GM18526 (cell line): ENCODE data around the gene TNFSF8.

Experiments used
- POLR2A ChIP-seq: IDR thresholded peaks from 3 replicates; pipeline ENCODE4 v1.6.1; 2011; ENCODE audit not compliant: insufficient read length; ENCODE audit errors: extremely low read depth

TNFSF8 gene

GRCh38 chr9:114921171-114921570 lies 9.2 kb downstream of the TNFSF8 start:
- no peak for TF ChIP-seq POLR2A

DNA sequence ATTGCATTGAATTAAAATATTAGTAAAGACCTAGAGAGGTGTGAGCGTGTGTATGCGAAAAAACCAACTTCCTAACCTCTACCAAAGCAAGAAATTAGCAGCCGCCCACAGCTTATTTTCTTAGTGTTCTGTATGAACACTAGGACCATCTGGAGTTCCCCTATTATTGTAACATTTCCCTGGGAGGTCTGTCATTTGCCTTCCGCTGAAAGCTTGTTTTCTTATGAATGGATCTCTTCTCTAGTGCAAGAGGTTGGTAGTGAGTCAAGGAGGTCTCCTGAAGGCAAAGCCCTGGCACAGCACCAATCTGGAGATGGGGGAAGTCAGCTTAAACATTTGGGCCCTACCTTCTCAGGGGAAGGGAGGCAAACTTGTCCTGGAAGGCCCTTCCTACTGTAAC lies 10.8 kb downstream of the TNFSF8 start:
- TF ChIP-seq POLR2A: no peak

DNA sequence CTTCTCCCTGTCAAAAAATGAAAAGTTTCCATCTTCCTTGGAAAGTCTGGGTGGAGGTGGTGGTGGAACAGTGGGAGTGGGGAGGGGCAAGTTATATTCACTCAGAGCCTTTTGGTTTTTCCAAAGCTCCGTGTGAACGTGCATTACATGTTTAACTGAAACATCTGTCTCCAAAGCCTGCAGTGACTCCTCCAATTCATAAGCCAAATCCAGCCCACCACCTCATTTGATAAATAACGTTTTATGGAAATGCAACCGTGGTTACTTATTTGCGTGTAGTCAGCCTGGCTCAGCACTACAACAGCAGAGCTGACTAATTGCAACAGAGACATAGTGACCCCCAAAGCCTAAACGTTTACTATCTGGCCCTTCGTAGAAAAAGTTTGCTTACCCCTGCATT lies 13.9 kb downstream of the TNFSF8 start:
- TF ChIP-seq POLR2A: no peak

GRCh38 chr9:114914139-114914538 lies 16.3 kb downstream of the TNFSF8 start:
- no peak for TF ChIP-seq POLR2A

DNA sequence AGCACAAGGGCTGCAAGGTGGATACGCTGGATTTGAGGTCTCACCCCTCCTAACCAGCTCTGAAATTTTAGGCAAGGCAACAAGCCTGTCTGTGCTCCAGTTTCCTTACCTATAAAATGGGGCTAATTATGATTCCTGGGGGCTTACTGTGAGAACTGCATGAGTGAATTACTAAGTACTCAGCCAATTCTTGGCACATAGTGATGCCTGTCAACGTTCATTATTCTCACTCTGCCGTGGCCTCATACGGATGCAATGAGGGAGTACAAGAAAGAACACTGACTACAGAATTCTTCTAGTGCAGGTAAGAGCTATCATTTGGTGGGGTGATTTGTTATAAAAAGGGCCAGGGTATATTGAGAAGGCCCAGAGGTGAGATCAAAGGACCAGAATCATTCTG lies 16.7 kb downstream of the TNFSF8 start:
- TF ChIP-seq POLR2A: no peak

GRCh38 chr9:114913217-114913616 lies 17.2 kb downstream of the TNFSF8 start:
- TF ChIP-seq POLR2A: no peak

- no peak for TF ChIP-seq POLR2A
Observed at GRCh38 chr9:114911167-114911821, 19.1 kb downstream of the TNFSF8 start.

DNA sequence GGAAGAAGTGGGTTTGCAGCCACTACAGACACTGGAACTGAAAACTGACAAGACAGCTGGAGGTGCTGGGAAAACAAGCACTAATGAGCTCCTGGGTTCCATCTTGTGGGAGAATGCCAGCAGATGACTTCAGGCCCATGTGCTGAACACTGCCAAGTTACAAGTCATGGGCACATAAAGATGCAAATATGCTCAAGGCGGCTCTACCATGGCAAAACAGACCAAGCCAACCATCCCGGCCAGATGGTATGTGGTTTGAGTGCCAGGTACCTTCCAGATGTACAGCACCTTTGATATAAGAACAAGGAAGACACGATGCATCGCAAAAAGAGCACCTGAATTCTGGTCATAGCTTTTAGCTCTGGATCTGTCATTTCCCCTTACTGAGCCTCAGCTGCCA lies 19.9 kb downstream of the TNFSF8 start:
- TF ChIP-seq POLR2A: no peak

GRCh38 chr9:114909661-114910060 lies 20.7 kb downstream of the TNFSF8 start:
- TF ChIP-seq POLR2A: no peak

GRCh38 chr9:114908805-114909448 lies 21.5 kb downstream of the TNFSF8 start:
- no peak for TF ChIP-seq POLR2A

DNA sequence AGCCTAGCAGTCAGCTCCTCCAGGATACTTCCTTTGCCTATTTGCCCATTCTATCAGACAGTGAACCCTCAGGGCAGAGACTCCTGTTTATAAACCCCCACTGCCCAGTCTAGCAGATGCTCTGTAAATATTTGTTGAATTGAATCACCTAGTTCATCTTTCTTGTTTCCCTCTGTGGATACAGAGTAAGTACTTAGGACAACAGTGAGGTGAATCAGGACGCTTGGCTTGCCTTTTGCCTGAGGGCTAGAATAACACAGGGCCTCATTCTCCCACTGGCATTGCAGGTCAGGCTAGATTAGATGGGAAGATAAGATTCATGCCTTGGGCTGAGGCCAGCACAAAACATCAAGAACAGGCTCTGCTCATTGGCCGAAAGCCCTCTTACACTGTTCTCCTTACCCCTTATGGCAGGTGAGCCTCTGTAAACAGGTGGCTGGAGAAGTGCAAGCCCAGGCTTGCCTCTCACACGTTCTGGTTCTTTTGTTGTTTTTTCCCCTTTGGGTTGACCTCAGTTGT lies 22.2 kb downstream of the TNFSF8 start:
- TF ChIP-seq POLR2A: no peak

- no peak for TF ChIP-seq POLR2A
Observed at GRCh38 chr9:114906922-114907571, 23.3 kb downstream of the TNFSF8 start.

GRCh38 chr9:114905170-114905940 lies 25.0 kb downstream of the TNFSF8 start:
- no peak for TF ChIP-seq POLR2A

GRCh38 chr9:114902786-114903524 lies 27.4 kb downstream of the TNFSF8 start:
- TF ChIP-seq POLR2A: no peak

DNA sequence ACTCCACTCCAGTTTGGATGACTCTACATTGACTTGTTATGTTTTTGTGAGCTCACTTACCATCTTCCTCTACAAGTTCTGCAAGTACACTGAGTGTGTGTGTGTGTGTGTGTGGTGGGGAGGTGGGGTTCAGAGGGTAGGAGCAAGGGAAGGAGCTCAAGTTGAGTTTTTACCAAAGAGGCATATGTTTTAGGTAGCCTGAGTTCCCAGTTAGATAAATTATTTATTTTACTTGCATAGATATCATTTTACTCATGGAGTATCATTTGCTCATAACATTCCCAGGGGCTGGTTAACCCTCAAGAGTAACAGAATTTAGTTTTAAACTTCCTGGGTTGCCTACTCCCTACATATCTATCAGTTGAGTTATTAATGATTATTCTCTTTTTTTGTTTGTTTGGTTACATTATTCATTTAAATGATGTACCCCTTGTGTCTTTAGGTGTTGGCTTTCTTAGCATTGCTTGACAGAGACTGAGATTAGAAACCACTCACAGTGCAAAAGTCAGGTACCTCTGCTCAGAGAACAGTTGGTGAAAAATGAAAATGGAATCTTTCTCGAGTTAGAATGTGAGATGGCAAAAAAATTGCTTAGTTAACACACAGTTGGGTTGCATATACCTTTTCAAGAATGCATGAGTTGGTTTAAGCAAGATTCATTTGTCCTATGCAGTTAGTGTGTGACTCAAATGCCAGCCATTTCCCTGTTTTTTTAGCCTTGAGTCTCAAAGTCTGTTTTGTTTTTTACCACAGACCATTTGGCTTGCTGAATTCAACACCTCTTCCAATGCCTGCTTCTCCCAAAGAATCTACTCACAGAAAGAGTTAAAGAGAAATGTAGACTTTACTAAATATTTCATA lies 29.2 kb downstream of the TNFSF8 start:
- TF ChIP-seq POLR2A: no peak
